GM21717 (cell line): Measurements from ENCODE around the gene LRRC17.

Experiments
- ATAC-seq: cut with Tn5 transposase; IDR thresholded peaks from one replicate; pipeline ENCODE4 v1.9.1; 2021; ENCODE audit warnings: mild to moderate bottlenecking, moderate library complexity; ENCODE audit not compliant: unreplicated experiment

The LRRC17 gene

DNA sequence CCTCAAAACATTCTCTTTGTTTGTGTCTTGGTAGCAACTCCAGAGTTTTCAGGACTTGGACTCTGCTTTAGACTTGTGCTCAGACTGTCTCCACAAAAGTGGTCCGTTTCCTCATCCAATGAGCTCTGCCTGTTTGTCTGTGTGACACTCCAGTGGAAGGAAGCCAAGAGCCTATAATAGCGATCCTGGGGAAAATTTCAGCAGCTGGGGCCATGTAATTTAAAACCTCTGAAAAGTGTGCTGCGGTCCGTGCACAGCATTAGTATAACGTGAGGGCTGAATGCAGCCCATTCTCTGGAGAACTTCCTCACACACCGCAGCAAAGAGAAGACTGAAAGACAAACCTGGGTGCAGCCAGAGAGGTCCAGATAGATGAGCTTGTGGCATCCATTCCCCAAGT is at the start of gene LRRC17:
Gene LRRC17 (plus strand): TSS at position 259 of the 400 bp plus-strand sequence. CDS start 20,914 bp downstream, outside the sequence.
- ATAC-seq, result no peak

DNA sequence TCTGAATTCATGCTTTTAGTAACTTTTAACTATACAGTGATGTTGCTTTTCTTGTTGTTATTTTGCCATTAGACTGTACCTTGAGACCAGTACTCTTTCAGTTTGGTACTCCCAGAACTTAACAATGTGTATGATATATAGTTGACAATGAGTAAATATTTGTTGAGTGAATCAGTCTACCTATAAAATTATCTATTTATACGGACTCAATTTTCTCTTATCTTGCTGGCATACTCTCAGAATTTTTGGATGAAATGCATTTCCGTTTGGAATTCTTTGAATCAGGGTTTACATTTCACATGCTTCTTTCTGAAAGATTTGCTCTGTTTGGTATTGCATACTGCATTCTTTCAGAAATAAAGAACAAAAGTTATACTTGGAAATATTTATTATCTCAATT is 47.8 kb upstream of the LRRC17 start:
- ATAC-seq, result no peak

- ATAC-seq, result no peak
These were observed 46.1 kb upstream of the LRRC17 start for GRCh38 chr7:102866535-102867215.

GRCh38 chr7:102869195-102869594 is 43.6 kb upstream of the LRRC17 start:
- ATAC-seq, result no peak

GRCh38 chr7:102872460-102872859 is 40.3 kb upstream of the LRRC17 start:
- no peak for ATAC-seq

- ATAC-seq, result peak; percentile 20
These were observed 39.2 kb upstream of the LRRC17 start for GRCh38 chr7:102873470-102874165.

DNA sequence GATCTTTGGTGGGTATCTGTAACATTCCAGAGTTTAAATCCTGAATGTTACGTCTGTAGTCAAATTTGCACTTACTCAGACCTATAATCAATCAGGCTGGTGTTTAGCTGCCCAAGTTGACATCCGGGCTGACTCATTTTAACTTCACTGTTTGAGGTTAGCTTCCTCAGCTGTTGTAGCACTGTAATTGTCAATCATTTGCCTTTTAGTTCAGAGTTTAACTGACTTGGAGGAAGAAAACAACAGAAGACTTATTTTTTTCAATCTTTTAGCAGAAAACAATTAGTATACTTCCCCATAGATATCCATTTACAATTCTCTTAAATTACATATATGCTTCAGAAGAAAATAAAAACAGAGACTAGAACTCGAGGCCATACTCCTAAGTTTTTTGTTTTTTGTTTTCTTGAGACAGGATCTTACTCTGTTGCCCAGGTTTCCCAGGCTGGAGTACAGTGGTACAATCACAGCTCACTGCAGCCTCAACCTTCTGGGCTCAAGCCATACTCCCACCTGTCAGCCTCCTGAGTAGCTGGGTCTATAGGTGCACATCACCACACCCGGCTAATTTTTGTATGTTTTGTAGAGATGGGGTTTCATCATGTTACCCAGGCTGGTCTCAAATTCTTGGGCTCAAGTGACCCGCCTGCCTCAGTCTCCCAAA is 38.5 kb upstream of the LRRC17 start:
- peak; percentile 95 for ATAC-seq

DNA sequence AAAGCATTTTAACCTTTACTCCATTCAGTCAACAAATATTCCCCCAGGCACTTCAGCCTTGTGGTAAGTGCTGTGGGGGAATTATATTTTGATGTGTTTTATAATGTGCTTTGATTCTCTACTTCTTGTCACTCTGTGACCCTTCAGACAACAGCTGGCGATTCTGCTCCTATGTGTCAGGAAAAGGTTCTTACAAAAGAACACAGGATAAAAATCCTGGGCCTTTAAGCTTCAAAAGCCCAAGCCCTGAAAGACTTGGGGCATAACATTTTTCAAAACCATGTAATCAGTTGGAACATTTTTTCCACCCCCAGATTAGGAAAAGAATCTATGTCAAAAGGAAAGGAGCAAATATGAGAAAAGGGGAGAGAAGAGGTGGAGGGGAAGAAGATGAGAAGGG is 37.8 kb upstream of the LRRC17 start:
- no peak for ATAC-seq

DNA sequence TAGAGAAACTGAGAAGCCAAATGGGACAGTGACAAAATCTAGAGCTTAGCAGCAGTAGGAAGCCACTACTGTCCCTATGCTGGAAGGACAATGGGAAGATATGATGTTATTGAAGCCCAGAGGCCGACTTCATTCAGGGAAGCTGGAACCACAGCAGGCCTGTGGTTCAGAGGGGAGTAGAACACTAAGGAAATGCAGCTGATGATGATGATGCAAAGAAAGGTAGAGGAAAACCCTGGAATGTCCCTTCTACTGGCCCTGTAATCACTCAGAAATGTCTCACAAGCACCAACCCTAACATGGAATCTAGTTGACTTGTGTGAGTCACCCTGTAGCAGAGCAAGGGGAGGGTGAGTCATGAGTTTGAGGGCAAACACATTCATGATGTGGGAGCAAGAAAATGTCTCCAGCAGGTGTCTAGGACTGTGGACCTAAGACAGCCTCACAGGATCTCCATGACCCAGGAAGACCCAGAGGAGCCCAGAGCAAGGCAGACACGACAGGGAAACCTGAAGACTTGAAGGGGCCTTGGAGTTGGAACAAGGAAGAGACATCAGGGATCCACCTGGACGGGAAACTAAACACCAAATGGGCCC is 37.0 kb upstream of the LRRC17 start:
- ATAC-seq, result no peak

DNA sequence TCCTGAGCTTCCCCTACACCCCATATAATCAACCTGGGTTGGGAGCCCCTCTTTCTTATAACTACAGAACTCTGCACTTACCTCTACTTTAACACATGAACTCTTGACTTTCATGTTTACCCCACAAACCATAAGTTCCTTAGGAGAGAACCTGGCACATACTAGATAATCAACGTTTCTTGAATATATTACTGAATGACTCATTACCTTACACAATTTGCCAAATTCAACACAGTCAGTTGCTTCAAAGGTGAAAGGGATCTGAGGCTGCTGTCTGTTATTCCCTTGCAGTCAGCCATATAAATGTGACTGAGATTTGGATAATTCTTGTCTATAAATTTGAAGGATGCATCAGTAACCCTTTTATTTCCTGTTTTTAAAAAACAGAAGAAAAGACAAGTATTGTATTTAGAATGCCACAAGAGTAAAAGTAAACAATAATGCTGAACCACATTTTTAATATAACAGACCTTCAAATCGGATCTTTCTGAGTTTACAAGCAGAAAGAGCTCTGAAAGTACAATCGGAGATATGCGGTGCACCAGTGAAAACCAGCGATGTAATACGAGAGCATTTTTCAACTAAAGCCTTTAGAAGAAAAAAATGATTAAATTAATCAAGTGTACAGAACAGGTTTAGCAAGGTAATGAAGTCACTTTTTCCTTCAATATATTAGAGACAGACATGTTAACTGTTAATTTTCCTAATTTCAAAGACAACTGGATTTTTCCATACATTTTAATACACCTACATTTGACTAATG is 29.5 kb upstream of the LRRC17 start:
- no peak for ATAC-seq

GRCh38 chr7:102888561-102889233 is 24.1 kb upstream of the LRRC17 start:
- no peak for ATAC-seq

- no peak for ATAC-seq
These were observed 22.9 kb upstream of the LRRC17 start for GRCh38 chr7:102889851-102890250.

DNA sequence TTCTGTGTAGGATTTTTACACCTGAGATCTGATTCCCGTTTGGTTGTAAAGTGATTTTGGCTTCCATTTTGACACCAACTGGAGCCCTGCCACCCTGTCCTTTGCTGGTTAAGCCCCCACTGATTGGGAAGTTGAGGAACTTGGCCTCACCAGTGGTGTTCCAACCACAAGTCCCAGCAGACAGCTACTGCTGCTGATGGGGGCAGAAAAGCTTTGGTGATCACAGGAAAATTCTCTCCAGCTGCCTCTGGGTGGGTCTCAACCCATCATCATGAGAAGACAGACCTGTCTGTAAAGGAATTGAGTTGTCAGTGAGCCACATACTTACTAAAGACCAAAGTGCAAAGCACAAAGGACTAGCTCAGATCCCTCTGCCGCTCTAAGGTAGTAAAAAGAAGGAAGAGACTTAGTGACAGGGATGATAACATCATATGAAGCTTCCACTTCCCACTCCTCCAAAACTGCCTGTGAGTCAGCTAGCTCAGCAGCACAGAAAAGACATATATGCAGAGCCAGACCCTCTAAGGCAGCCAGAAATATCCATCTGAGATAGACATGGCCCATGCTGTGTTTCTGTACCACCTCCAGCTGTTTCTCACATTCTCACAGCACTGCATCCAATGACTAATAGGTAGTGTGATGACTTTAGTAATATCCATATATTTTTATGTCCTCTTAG is 22.4 kb upstream of the LRRC17 start:
- no peak for ATAC-seq

- no peak for ATAC-seq
These were observed 21.7 kb upstream of the LRRC17 start for GRCh38 chr7:102890971-102891692.

GRCh38 chr7:102891693-102892261 is 21.0 kb upstream of the LRRC17 start:
- no peak for ATAC-seq

DNA sequence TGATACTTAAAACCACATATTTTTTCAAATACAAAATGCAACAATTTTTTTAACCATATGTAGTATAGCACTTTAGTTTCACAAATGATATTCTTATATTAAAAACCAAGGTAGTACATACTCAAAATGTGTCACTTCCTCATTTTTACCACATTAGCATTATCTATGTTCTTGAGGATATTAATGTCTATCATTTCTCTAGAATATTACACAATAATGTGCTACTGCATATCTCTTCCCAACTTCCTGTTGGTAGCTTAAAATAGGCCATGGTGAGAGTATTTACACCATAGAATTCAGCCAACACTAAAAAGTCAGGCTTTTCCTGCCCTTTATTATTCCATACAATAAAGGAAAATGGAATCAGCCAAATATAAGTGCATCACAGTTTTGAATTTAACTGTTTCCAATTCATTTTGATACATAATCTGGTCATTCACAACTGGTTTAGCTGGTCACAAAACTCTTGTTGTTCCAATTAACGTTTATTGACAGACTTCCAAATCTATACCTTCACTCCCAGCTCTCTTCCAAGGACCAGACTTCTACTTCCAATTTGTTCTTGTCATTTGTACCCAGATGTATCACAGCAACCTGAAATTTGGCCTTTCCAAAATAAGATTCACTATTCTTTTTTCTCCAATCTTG is 20.0 kb upstream of the LRRC17 start:
- no peak for ATAC-seq

DNA sequence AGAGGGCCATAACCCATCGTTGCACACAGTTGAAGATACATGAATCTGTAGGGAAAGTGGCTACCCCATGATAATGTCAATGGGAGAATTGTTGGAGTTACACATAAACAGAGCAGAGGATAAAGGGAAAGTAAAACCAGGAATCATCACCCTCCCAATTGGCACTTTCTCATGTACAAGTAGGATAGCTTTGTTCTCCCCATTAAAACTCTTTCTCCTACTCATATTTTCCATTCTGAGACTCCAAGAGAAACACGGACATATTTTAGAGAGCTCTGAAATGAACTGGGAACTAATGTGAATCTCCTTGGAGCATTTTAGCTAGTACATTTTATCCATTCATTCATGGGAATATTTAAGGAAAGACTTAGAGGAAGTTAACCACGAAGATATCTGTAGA is 17.2 kb upstream of the LRRC17 start:
- no peak for ATAC-seq

- no peak for ATAC-seq
These were observed 16.2 kb upstream of the LRRC17 start for GRCh38 chr7:102896585-102896984.
